ENCODE data around the gene ILDR1.
A peak's percentile ranks its signal among the peaks of the same experiment; 100 is the strongest.
"Not testable (repeated sequence)": the region's sequence is repeated elsewhere in the genome, so short reads cannot be mapped to it uniquely, and the experiment has no call there.

ILDR1 gene

GRCh38 chr3:122021811-122022401 is at the start of gene ILDR1:
Gene ILDR1, minus strand, starts transcription at chr3:122022247. Its CDS starts 170 bp downstream, at chr3:122022077.
- peak; percentile 51 for DNase-seq (ENCODE audit: low spot score)

DNA sequence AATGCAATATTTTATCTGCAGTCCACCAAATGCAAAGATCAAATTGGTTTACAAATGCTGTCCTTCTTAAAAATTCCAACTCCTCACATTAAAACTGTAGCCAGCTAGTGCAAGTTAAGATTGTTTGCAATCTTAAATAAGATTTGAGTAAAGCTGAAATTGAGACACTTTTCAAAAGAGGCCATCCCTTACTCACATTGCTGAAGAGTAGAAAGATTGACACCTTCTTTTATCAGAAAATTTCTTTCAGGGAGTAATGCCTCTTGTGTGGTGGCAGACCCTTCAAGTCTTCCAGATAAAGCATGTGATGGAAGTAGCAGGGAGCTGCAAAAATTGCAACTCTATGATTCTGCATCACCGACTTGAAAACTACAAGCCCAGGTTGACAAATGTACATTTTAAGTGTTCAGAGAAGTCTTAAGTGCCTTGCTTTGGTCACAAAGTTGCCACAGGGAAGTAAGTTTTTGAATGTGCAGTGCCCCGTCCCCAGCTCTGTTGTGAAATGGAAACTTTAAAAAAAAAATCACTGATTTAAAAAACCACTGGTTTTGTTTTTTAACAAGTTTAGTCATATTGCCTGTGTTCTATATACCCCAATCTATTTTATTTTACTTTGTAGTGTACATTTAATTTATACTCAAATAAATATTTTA is 45.7 kb upstream of the ILDR1 start:
- DNase-seq (ENCODE audit: low spot score), result no peak

DNA sequence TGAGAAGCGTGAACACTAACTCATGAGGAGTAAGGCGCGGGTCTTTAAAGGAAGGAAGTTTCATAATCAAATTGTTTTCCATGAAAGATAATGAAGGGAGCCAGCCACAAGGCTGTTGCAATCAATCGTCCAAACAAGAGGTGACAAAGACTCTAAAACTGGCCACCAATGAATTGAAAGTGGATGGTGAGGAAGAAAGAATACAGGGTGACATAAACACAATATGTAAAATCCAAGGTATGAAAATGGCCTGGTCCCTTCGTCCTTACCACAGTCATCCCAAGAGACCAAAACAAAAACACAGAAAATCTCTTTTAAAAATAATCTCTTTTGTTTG is 45.1 kb upstream of the ILDR1 start:
- DNase-seq (ENCODE audit: low spot score), result no peak

- DNase-seq (ENCODE audit: low spot score), result no peak
These were observed 44.5 kb upstream of the ILDR1 start for GRCh38 chr3:122066331-122067213.

DNA sequence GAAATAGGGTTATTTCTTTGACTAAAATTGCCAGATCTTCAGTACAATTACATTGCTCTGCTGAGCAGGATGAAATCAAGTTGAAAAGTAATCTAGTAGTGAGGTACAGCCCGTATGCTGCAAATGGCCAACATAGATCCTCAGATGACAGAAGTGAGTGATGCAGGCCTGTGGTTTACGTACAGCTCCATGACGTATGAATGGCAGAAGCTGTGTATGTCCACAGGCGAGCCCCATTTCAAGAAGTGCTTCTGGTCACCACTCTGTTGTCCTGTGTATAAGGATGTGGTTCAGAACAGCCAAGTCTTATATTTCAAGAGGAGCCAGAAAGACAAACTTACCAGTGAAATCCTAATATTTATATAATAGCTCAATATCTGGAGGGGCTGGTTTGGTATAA is 42.3 kb upstream of the ILDR1 start:
- no peak for DNase-seq (ENCODE audit: low spot score)

- no peak for DNase-seq (ENCODE audit: low spot score)
These were observed 41.9 kb upstream of the ILDR1 start for GRCh38 chr3:122063908-122064307.

DNA sequence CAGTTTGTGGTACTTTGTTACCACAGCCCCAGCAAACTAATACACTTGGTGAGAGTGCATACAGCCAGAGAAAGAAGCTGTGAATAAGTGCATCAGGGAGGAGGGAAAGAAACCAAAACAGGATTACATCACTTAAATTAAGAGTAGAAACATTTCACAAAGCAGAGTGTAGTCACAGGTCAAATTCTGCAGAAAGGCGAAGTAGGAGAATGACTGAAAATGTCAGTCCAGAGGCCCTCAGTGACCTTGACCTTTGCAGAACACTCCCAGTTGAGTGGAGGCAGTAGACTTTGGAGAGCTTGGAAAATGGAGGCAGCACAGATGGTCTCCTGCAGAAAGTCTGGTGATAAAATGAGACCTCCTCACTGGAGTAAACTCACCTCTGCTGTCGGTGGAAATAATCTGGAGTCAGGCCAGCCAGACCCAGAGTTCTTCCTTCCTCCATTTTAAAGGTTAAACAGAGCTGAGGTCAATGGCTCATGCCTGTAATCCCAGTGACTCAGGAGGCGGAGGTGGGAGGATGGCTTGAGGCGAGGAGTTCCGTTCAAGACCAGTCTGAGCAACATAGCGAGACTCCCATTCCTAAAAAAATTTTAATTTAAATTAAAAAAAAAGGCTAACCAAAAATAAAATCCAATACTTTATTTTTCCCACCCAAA is 38.1 kb upstream of the ILDR1 start:
- DNase-seq (ENCODE audit: low spot score), result no peak

DNA sequence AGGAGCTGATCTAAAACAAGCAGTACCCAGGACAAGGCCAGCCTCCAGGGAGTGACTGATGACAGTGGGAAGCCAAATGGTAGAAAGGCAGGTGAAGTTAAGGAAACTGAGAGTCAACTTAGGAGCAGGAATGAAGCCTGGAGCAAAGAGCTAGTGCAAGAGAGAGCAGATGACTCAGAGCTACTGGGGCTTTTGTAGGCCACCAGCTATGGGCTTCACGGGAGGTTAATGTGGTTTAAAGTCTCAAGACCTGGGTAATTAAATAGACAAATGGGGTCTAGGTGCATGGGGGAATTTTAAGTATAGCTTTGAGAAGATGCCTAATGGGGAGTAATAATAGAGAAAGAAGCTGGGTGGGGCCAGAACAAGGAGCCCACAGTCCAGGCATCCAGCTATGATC is 36.2 kb upstream of the ILDR1 start:
- no peak for DNase-seq (ENCODE audit: low spot score)

GRCh38 chr3:122057671-122058070 is 35.6 kb upstream of the ILDR1 start:
- no peak for DNase-seq (ENCODE audit: low spot score)

DNA sequence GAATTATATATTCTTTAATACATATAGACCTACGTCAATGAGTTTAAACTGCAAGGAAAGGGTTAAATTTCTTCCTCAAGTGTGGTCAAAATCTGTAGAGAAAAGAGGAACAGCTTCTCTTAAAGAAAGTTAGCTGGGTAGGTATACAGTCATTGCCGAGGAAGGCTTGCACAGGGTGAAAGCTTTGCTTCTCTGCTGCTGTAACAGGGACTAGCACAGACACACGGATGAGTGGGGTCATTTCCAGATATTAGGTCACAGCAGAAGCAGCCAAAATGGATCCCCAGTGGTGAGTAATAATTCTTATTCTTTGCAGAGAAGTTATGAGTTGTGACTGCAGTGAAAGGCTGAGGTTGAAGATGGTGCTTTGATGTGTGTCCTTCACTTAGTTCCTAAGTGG is 33.2 kb upstream of the ILDR1 start, which contains the start of gene CD86:
Gene CD86 (plus strand): TSS at position 148 of the 400 bp plus-strand sequence. CDS start 128 bp downstream, at position 276.
- DNase-seq (ENCODE audit: low spot score), result no peak

DNA sequence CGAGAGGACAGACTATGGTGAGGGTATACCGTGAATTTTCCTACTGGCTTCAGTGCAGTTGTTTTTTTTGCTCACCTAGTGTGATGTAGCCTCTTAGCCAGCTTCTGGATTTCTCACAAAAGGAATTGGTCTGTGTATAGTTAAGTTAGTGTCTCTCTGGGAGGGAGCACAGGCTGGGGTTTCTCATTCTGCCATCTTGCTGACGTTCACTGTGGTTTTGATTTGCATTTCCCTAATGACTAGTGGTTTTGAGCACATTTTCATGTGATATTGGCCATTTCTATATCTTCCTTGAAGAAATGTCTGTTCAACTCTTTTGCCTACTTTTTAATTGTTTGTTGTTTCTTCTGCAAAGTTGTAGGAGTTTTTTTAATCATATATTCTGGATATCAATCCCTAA is 30.9 kb upstream of the ILDR1 start:
- no peak for DNase-seq (ENCODE audit: low spot score)

- not testable (repeated sequence) for DNase-seq (ENCODE audit: low spot score)
These were observed 25.7 kb upstream of the ILDR1 start for GRCh38 chr3:122047773-122048172.

DNA sequence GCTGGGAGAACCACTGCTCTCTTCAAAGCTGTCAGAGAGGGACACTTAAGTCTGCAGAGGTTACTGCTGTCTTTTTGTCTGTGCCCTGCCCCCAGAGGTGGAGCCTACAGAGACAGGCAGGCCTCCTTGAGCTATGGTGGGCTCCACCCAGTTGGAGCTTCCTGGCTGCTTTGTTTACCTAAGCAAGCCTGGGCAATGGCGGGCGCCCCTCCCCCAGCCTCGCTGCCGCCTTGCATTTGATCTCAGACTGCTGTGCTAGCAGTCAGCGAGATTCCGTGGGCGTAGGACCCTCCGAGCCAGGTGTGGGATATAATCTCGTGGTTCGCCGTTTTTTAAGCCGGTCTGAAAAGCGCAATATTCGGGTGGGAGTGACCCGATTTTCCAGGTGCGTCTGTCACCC is 25.2 kb upstream of the ILDR1 start:
- not testable (repeated sequence) for DNase-seq (ENCODE audit: low spot score)

DNA sequence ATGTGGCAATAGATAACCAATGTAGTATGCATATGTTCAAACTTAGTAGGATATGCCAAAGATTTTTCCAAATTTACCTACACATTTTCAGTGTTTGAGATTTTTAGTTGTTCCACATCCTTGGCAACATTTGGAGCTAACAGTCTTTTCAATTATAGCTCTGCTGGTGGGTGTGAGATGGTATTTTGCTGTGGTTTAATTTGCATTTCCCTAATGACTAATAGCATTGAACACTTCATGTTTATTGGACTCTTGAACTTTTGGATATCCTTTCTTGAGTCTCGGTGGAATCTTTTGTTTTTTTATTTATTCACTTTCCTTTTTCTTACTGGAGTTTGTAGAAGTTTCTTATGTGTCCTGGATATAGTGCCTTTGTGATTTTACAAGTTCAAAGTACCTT is 11.0 kb upstream of the ILDR1 start:
- no peak for DNase-seq (ENCODE audit: low spot score)

- DNase-seq (ENCODE audit: low spot score), result no peak
These were observed 10.5 kb upstream of the ILDR1 start for GRCh38 chr3:122032531-122032930.

GRCh38 chr3:122031123-122031468 is 9.0 kb upstream of the ILDR1 start:
- DNase-seq (ENCODE audit: low spot score), result no peak

DNA sequence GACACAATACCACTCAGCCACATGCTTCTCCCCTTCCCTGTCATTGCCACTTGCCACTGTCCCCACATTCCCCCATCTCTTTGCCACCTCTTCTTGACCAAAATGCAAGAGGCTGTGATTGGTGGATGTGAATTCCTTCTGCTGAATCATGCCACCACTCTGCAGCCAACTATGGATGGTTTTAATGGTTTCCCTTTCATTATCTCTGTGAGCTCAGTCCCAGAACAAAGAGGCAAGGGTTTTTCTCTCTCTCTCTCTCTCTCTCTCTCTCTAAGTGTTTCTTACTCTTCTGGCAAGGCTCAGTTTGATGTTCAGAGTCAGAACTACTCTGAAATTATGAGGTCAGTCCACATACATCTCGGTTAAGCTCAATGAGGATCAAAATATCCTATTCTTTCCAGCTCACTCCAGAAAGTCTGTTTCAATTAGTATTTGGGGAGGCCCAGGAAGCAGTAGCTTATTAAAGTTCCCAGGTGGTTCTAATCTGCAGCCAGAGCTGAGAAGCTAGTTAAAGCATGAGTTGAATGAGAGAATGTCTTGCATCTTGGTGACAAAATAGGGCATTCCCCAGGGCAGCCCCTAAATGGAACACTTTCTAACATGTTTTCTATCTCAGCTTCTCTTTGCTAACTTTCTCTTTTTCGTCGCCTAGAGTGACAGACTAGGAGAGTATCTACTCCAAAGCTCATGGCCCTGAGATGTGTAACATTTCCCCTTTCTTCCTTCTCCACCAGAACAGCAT is 8.5 kb upstream of the ILDR1 start:
- DNase-seq (ENCODE audit: low spot score), result no peak

DNA sequence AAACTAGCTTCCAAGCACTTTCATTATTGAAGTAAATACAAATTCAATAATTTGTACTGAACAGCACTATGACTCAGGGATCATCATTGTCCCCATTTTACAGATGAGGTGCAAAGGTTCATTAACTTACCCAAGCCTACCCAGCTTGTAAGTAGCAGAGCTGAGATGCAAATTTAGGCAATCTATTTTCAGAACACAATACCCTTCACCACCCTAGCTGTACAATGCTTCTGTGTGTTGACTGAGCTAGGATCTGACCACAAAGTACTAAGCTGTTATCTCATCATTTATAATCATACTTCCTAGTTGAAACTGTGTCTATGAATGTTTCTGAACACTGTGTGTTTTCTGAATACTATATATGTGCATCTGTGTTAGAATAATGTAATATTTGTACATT is 3.2 kb upstream of the ILDR1 start:
- no peak for DNase-seq (ENCODE audit: low spot score)

- DNase-seq (ENCODE audit: low spot score), result no peak
These were observed 2.8 kb upstream of the ILDR1 start for GRCh38 chr3:122024800-122025199.

DNA sequence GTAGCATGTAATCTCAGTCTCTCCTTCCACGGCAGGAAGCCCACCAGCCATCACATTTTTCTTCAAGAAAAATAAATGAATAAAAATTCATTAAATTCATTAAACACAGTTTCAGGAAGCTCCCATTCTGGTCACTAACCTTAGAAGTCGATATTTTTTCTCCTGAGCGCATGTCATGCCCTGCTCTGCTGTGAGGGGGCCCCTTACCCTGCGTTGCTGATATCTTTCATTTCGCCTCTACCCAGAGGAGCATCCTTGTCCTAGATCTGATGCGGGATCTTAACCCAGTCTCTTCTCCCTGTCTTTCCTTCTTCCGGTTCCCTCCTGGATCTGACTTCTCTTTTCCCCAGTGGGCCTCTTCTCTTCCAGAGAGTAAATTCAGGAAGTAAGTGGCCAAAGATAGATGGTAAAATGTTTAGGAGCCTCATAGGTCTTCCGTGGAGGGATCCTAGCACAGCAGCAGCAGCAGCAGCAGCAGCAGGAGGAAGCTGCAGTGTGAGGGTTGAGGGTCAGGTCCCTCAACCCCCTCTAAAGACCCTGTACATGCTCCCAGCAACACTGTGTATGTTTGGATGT is 1.4 kb upstream of the ILDR1 start:
- no peak for DNase-seq (ENCODE audit: low spot score)

GRCh38 chr3:122021037-122021436 is 1.0 kb downstream of the ILDR1 start:
- no peak for DNase-seq (ENCODE audit: low spot score)

DNA sequence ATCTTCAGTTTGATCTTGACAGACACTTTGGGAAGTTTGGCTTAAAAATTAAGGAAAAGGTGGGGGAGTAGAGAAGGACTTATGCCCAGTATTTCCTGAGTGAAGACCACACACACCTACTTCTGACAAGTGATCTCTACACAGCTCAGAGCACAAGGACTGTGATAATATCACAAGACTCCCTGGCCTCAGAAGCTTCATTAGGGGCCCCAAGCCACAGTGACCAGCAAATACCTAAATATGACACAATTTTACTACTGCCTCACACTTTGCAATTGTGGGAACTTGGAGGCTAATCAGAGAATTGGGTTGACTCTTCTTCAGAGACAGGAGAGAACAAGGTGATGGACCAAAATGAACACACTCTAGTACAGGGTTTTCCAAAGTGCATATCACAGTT is 2.6 kb downstream of the ILDR1 start:
- DNase-seq (ENCODE audit: low spot score), result no peak
